Ascending aorta (tissue), 2 donors: ENCODE data around the gene WWP2. TPM values are rescaled to one million over a fixed set of nuclear protein-coding genes. Genes with fewer than 3 reads are reported as not detected.

Experiments used
- DNase-seq, 2 donors: peaks; one replicate each; pipeline ENCODE4 v3.0.0-alpha.2; 2019; ENCODE audit warnings: low spot score in 2 of 2
- H3K27ac ChIP-seq, 2 donors: fragments of 200-600 bp; sonication (generic); one replicate each; pipeline ENCODE4 v1.5.1; 2016 to 2017; ENCODE audit warnings: mild to moderate bottlenecking in 1 of 2
- H3K27me3 ChIP-seq: fragments of 200-600 bp; sonication (generic); one replicate; pipeline ENCODE4 v1.5.1; 2017
- H3K36me3 ChIP-seq, 2 donors: fragments of 200-600 bp; sonication (generic); one replicate each; pipeline ENCODE4 v1.5.1; 2016
- H3K4me1 ChIP-seq, 2 donors: fragments of 200-600 bp; sonication (generic); one replicate each; pipeline ENCODE4 v1.5.1; 2016 to 2017; ENCODE audit warnings: mild to moderate bottlenecking in 1 of 2
- H3K4me3 ChIP-seq, 2 donors: fragments of 200-600 bp; sonication (generic); one replicate each; pipeline ENCODE4 v1.5.1; 2016 to 2017; ENCODE audit warnings: mild to moderate bottlenecking in 1 of 2
- H3K9me3 ChIP-seq, 2 donors: fragments of 200-600 bp; sonication (generic); one replicate each; pipeline ENCODE4 v1.5.1; 2016
- intact Hi-C: fragments of 100-400 bp; cut with DNase I; formaldehyde crosslinking; loops from one replicate; pipeline ENCODE4 v1.15.1; 2023
- total RNA-seq: library from RNA; depleted of rRNA; stranded (reverse); fragments of >200 nt; gene quantifications from one replicate; pipeline ENCODE4 v1.1.0, GENCODE V29; 2016
- TF ChIP-seq, protein P1 (sequence below), 3 experiments: fragments of 200-600 bp in 2 of 3; fragments of 450-650 bp in 1 of 3; sonication (generic) in 2 of 3; IDR thresholded peaks; one replicate each; pipeline ENCODE4 v1.5.1; 2016 to 2019; ENCODE audit warnings: antibody characterized with exemption in 3 of 3, mild to moderate bottlenecking in 1 of 3, moderate library complexity in 1 of 3

WWP2 gene
- total RNA-seq, 1 donor from 2014 or later, result 71.2 TPM

- TF ChIP-seq, protein P1, sequence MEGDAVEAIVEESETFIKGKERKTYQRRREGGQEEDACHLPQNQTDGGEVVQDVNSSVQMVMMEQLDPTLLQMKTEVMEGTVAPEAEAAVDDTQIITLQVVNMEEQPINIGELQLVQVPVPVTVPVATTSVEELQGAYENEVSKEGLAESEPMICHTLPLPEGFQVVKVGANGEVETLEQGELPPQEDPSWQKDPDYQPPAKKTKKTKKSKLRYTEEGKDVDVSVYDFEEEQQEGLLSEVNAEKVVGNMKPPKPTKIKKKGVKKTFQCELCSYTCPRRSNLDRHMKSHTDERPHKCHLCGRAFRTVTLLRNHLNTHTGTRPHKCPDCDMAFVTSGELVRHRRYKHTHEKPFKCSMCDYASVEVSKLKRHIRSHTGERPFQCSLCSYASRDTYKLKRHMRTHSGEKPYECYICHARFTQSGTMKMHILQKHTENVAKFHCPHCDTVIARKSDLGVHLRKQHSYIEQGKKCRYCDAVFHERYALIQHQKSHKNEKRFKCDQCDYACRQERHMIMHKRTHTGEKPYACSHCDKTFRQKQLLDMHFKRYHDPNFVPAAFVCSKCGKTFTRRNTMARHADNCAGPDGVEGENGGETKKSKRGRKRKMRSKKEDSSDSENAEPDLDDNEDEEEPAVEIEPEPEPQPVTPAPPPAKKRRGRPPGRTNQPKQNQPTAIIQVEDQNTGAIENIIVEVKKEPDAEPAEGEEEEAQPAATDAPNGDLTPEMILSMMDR (IDR thresholded peaks at IDR 0.05), result no peak
- Histone ChIP-seq H3K27ac (peak overlapping the region; percentile 72 to 78), H3K36me3 (peaks cover 0 to 6% of the 10 kb centered on the region in 2 donors), H3K4me3 (no peak overlapping the region), H3K9me3 (no peaks in the 10 kb centered on the region), H3K27me3 (no peaks in the 10 kb centered on the region), H3K4me1 (peaks cover 0 to 31% of the 10 kb centered on the region in 2 donors)
- no peak for DNase-seq
- intact Hi-C loops, result no loop called here
Measured at GRCh38 chr16:69837380-69837779, 75.2 kb downstream of the WWP2 start.

DNA sequence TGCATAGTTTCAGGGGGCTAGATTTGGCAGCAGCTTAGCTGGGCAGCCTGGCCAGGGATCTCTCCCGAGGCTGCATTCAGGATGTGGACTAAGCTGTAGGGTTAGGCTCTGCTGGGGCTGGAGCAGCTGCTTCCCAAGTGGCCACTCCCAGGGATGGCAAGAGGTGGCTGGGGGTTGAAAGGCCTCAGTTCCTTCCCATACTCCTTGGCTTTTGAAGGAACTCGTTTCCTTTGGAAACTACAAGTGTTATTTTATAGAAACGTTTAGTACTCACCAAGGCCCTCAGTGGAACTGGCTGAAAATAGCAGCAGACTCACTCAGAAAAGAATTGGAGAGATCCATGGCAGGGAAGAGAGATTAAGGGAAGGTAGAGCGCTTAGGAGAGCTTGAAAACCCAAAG lies 76.4 kb downstream of the WWP2 start:
- no peaks in the 10 kb centered on the region for H3K9me3 ChIP-seq
- H3K36me3 ChIP-seq, result peaks cover 0 to 6% of the 10 kb centered on the region in 2 donors
- intact Hi-C loops, result no loop called here
- TF ChIP-seq, protein P1 (IDR thresholded peaks at IDR 0.05), result no peak
- H3K27me3 ChIP-seq, result no peaks in the 10 kb centered on the region
- H3K4me1 ChIP-seq, result peaks cover 0 to 31% of the 10 kb centered on the region in 2 donors
- DNase-seq, result no peak
- peak overlapping the region in 1 of 2 donors; percentile 2 for H3K4me3 ChIP-seq
- peak overlapping the region; percentile 72 to 78 for H3K27ac ChIP-seq

- Histone ChIP-seq H3K9me3 (no peaks in the 10 kb centered on the region), H3K27ac (peak overlapping the region; percentile 72 to 78)
- intact Hi-C loops, result no loop called here
Measured at GRCh38 chr16:69839240-69839688, 77.1 kb downstream of the WWP2 start.

DNA sequence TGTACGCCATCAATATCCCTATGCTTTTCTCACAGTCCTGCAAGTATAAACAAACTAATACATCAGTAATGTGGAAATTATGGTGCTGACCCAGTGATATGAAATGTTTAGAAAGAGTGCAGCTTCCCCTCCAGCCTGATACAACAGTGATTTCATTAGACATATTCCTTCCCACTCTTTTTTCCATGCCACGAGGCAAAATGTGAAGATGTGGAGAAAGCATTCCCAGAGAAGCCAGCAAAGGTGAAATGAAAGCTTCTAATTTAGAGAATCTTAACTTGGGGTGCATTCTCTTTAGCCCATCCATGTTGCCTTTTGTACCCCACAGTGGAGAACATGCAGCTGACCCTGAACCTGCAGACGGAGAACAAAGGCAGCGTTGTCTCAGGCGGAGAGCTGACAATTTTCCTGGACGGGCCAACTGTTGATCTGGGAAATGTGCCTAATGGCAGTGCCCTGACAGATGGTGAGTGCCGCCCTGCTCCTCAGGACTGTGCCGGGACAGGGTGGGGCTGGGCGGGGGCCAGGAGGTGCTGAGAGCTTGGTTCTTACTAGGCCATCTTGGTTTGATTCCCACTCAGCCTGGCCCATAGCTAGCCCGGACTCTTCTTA lies 77.8 kb downstream of the WWP2 start:
- Histone ChIP-seq H3K4me3 (no peak overlapping the region), H3K27me3 (no peaks in the 10 kb centered on the region), H3K27ac (peak overlapping the region; percentile 72 to 78), H3K36me3 (peaks cover 0 to 6% of the 10 kb centered on the region in 2 donors), H3K4me1 (peaks cover 0 to 28% of the 10 kb centered on the region in 2 donors), H3K9me3 (no peaks in the 10 kb centered on the region)
- TF ChIP-seq, protein P1 (IDR thresholded peaks at IDR 0.05), result no peak
- DNase-seq, result no peak
- intact Hi-C loops, result loop anchor here (10.0 kb wide), 1 partner anchor 45 kb away; no protein-coding TSS in a partner anchor

More at GRCh38 chr16:69839240-69839688, 77.1 kb downstream of the WWP2 start:
- TF ChIP-seq, protein P1 (IDR thresholded peaks at IDR 0.05), result no peak
- H3K4me3 ChIP-seq, result no peak overlapping the region
- peaks cover 0 to 6% of the 10 kb centered on the region in 2 donors for H3K36me3 ChIP-seq
- H3K4me1 ChIP-seq, result peaks cover 0 to 28% of the 10 kb centered on the region in 2 donors
- DNase-seq, result no peak
- no peaks in the 10 kb centered on the region for H3K27me3 ChIP-seq

- peaks cover 0 to 6% of the 10 kb centered on the region in 2 donors for H3K36me3 ChIP-seq
- TF ChIP-seq, protein P1 (IDR thresholded peaks at IDR 0.05), result no peak
- peaks cover 0 to 28% of the 10 kb centered on the region in 2 donors for H3K4me1 ChIP-seq
- no peak for DNase-seq
- no peaks in the 10 kb centered on the region for H3K27me3 ChIP-seq
- intact Hi-C loops, result loop anchor here (10.0 kb wide), 1 partner anchor 46 kb away; no protein-coding TSS in a partner anchor
- H3K27ac ChIP-seq, result peak overlapping the region; percentile 72 to 78
- H3K9me3 ChIP-seq, result no peaks in the 10 kb centered on the region
- H3K4me3 ChIP-seq, result no peak overlapping the region
Measured at GRCh38 chr16:69840975-69841374, 78.8 kb downstream of the WWP2 start.
